HCT116 (cell line): ENCODE measurements around the gene RREB1. TPM values are rescaled to one million over a fixed set of nuclear protein-coding genes. Genes with fewer than 3 reads are reported as not detected.

Experiments
- ATAC-seq: fragments of 200-7000 bp; cut with Tn5 transposase; 2 replicates; pipeline ENCODE4 v1.9.1; 2020; ENCODE audit warnings: mild to moderate bottlenecking, moderate library complexity
- BruUV-seq: library from RNA; stranded (reverse); fragments of 400-500 nt; replicated peaks from 2 replicates; lab custom pipeline; 2021; lab: Mats Ljungman, UMichigan
- CTCF ChIA-PET: fragments of 300-600 bp; sonication (Branson Sonifier 250); formaldehyde crosslinking; loops from one replicate; lab custom pipeline; 2021; ENCODE audit warnings: antibody characterized with exemption; lab: Charles Lee
- POLR2A ChIA-PET: fragments of 300-600, 350-600 bp; sonication (Branson Sonifier 250); formaldehyde crosslinking; loops from one replicate; lab custom pipeline; 2021; ENCODE audit warnings: antibody characterized with exemption; lab: Charles Lee
- RAD21 ChIA-PET, 2 experiments: fragments of 300-600 bp; sonication (Branson Sonifier 250); formaldehyde crosslinking; loops; one replicate each; lab custom pipeline; 2023; ENCODE audit warnings: low total read pairs in 2 of 2; ENCODE audit not compliant: uncharacterized antibody in 2 of 2, unreplicated experiment in 2 of 2, low non-redundant PET in 1 of 2; lab: Charles Lee
- DNase-seq: peaks from one replicate; pipeline ENCODE4 v3.0.0-alpha.2; 2010; ENCODE audit warnings: low read depth, low spot score
- H2AFZ ChIP-seq: fragments of 200-600 bp; shearing (Covaris generic), sonication (generic); 2 replicates; pipeline ENCODE4 v1.6.1; 2017; ENCODE audit warnings: low read depth, mixed run types, mixed read lengths, antibody characterized with exemption, low read length; ENCODE audit not compliant: poor library complexity, severe bottlenecking
- H3K27ac ChIP-seq: 2 replicates; pipeline ENCODE4 v1.5.1; 2012; ENCODE audit warnings: low read depth, low read length
- H3K27me3 ChIP-seq: fragments of 200-600 bp; sonication (generic); 2 replicates; pipeline ENCODE4 v1.6.1; 2016; ENCODE audit warnings: mixed run types, low read length, mixed read lengths; ENCODE audit not compliant: insufficient read depth
- H3K36me3 ChIP-seq, 2 experiments: fragments of 200-500 bp in 1 of 2; fragments of 200-600 bp in 1 of 2; sonication (Bioruptor generic) in 1 of 2; sonication (generic) in 1 of 2; 2 replicates each; pipeline versions ENCODE4 v1.5.1 to v1.6.1; 2014 to 2016; ENCODE audit warnings: low read length in 2 of 2, inconsistent platforms in 1 of 2, mixed read lengths in 1 of 2, mixed run types in 1 of 2; ENCODE audit not compliant: insufficient read depth in 2 of 2, control insufficient read depth in 1 of 2
- H3K4me1 ChIP-seq, 2 experiments: fragments of 200-600 bp in 1 of 2; sonication (generic) in 1 of 2; 2 replicates each; pipeline versions ENCODE4 v1.5.1 to v1.6.1; 2012 to 2017; ENCODE audit warnings: low read length in 2 of 2, inconsistent platforms in 1 of 2, mild to moderate bottlenecking in 1 of 2, mixed read lengths in 1 of 2, mixed run types in 1 of 2, moderate library complexity in 1 of 2; ENCODE audit not compliant: insufficient read depth in 2 of 2, control insufficient read depth in 1 of 2
- H3K4me2 ChIP-seq: fragments of 200-600 bp; sonication (generic); 2 replicates; pipeline ENCODE4 v1.6.1; 2017; ENCODE audit warnings: mixed run types, low read length, mixed read lengths
- H3K4me3 ChIP-seq, 2 experiments: fragments of 200-600 bp in 1 of 2; sonication (generic) in 1 of 2; replicated peaks in 1 of 2; 2 replicates each; pipeline ENCODE4 v1.5.1; 2011 to 2016; ENCODE audit warnings: low read length in 2 of 2, control low read depth in 1 of 2, low read depth in 1 of 2, mild to moderate bottlenecking in 1 of 2, mixed read lengths in 1 of 2, mixed run types in 1 of 2
- H3K79me2 ChIP-seq: fragments of 200-600 bp; sonication (generic); 2 replicates; pipeline ENCODE4 v1.6.1; 2017; ENCODE audit warnings: mild to moderate bottlenecking, mixed run types, low read length, moderate library complexity, mixed read lengths; ENCODE audit not compliant: insufficient read depth
- H3K9ac ChIP-seq: fragments of 200-600 bp; sonication (generic); 2 replicates; pipeline ENCODE4 v1.6.1; 2016; ENCODE audit warnings: low read length, mixed read lengths
- H3K9me2 ChIP-seq: fragments of 200-600 bp; sonication (generic), shearing (Covaris generic); 2 replicates; pipeline ENCODE4 v1.6.1; 2017; ENCODE audit warnings: mixed run types, mild to moderate bottlenecking, moderate library complexity; ENCODE audit not compliant: insufficient read depth
- H3K9me3 ChIP-seq, 2 experiments: fragments of 200-500 bp in 1 of 2; fragments of 200-600 bp in 1 of 2; sonication (Bioruptor generic) in 1 of 2; sonication (generic) in 1 of 2; 2 replicates each; pipeline ENCODE4 v1.6.1; 2014 to 2017; ENCODE audit warnings: low read length in 2 of 2, mixed read lengths in 2 of 2, inconsistent platforms in 1 of 2, low read depth in 1 of 2, mild to moderate bottlenecking in 1 of 2, mixed run types in 1 of 2, moderate library complexity in 1 of 2; ENCODE audit not compliant: control insufficient read depth in 1 of 2, insufficient read depth in 1 of 2
- H4K20me1 ChIP-seq: fragments of 200-600 bp; sonication (generic), shearing (Covaris generic); 2 replicates; pipeline ENCODE4 v1.6.1; 2017; ENCODE audit warnings: mixed run types, mild to moderate bottlenecking, moderate library complexity; ENCODE audit not compliant: insufficient read depth
- ATF3 ChIP-seq: IDR thresholded peaks from 2 replicates; pipeline ENCODE4 v1.6.1; 2012
- EGR1 ChIP-seq: IDR thresholded peaks from 2 replicates; pipeline ENCODE4 v1.6.1; 2012; ENCODE audit warnings: low read depth
- ELF1 ChIP-seq: IDR thresholded peaks from 2 replicates; pipeline ENCODE4 v1.6.1; 2012; ENCODE audit warnings: low read depth, borderline replicate concordance
- POLR2AphosphoS5 ChIP-seq: IDR thresholded peaks from 2 replicates; pipeline ENCODE4 v1.6.1; 2011; ENCODE audit warnings: mild to moderate bottlenecking, low read depth, low read length, moderate library complexity
- RAD21 ChIP-seq: IDR thresholded peaks from 2 replicates; pipeline ENCODE4 v1.6.1; 2012; ENCODE audit warnings: low read depth, mild to moderate bottlenecking
- TCF7L2 ChIP-seq: IDR thresholded peaks from 2 replicates; pipeline ENCODE4 v1.7.0; 2011; ENCODE audit warnings: borderline replicate concordance, inconsistent platforms; ENCODE audit not compliant: insufficient read depth, insufficient read length; ENCODE audit errors: extremely low read depth
- ZFX ChIP-seq: fragments of 450-650 bp; IDR thresholded peaks from 2 replicates; pipeline ENCODE4 v1.6.1; 2017
- intact Hi-C: fragments of 100-400 bp; cut with micrococcal nuclease; formaldehyde crosslinking; loops from 2 replicates; pipeline ENCODE4 v1.10.0; 2022
- total RNA-seq: library from RNA; stranded (reverse); gene quantifications from one replicate; pipeline ENCODE4 v1.2.1, GENCODE V29; 2021; ENCODE audit not compliant: unreplicated experiment

RREB1 gene
- total RNA-seq, 1 experiment from 2014 or later, result 47.9 TPM

- no peak overlapping the region for H3K27ac ChIP-seq
- no peak for DNase-seq
- H3K9ac ChIP-seq, result no peak overlapping the region
- H4K20me1 ChIP-seq, result no peaks in the 10 kb centered on the region
- no peaks in the 10 kb centered on the region for H3K36me3 ChIP-seq
- ChIA-PET RAD21 (no interaction called here), POLR2A (no interaction called here), CTCF (no interaction called here)
- no peak for TF ChIP-seq POLR2AphosphoS5
- TF ChIP-seq ATF3, result no peak
- no peak for TF ChIP-seq ZFX
- TF ChIP-seq ELF1, result no peak
- no peak for TF ChIP-seq EGR1
- TF ChIP-seq RAD21, result no peak
- no peak overlapping the region for H3K4me2 ChIP-seq
- H3K9me2 ChIP-seq, result no peaks in the 10 kb centered on the region
- no peaks in the 10 kb centered on the region for H3K79me2 ChIP-seq
- no peak overlapping the region for H2AFZ ChIP-seq
- H3K4me1 ChIP-seq, result no peaks in the 10 kb centered on the region
- no TSS peak for BruUV-seq
- H3K27me3 ChIP-seq, result no peaks in the 10 kb centered on the region
- intact Hi-C loops, result no loop called here
- no peaks in the 10 kb centered on the region for H3K9me3 ChIP-seq
- no peak for ATAC-seq
- H3K4me3 ChIP-seq, result no peak overlapping the region
These were observed 32.3 kb upstream of the RREB1 start for GRCh38 chr6:7075341-7076000.

DNA sequence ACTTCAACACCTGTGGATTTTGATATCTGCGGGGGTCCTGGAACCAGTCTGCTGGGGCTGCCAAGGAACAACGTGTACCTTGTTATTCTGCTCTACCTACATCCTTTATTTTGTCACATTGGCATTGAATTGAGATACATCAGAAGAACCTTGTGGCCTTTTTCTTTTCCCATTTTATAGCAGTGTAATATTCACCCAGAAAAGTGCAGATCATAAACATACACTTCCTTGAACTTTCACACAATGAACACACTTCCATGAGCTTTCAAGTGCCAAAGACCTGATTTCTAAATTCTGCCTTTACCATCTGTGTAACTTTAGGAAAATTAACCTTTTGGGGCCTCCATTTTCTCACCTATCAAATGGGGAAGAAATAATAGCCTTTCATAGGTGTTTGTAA is 29.9 kb upstream of the RREB1 start:
- ATAC-seq, result no peak
- no peak for TF ChIP-seq EGR1
- TF ChIP-seq TCF7L2, result no peak
- Histone ChIP-seq H3K4me3 (no peak overlapping the region), H3K9ac (no peak overlapping the region), H4K20me1 (no peaks in the 10 kb centered on the region), H2AFZ (no peak overlapping the region), H3K9me3 (no peaks in the 10 kb centered on the region), H3K4me1 (no peaks in the 10 kb centered on the region), H3K27ac (no peak overlapping the region), H3K9me2 (no peaks in the 10 kb centered on the region), H3K4me2 (no peak overlapping the region), H3K27me3 (no peaks in the 10 kb centered on the region), H3K36me3 (no peaks in the 10 kb centered on the region), H3K79me2 (no peaks in the 10 kb centered on the region)
- RAD21 ChIA-PET, result no interaction called here
- DNase-seq, result no peak
- CTCF ChIA-PET, result interaction anchor here (1.0 kb wide), 1 partner anchor 9 kb away, joined by 4 read pairs; no protein-coding TSS in a partner anchor
- intact Hi-C loops, result no loop called here
- POLR2A ChIA-PET, result no interaction called here
- BruUV-seq, result no TSS peak
